KBM-7 (cell line): ENCODE data around the gene ISM1.

Experiments
- DNase-seq: peaks from one replicate; pipeline ENCODE4 v3.0.0-alpha.2; 2015
- in situ Hi-C: fragments of 300-500 bp; cut with MboI; formaldehyde crosslinking; loops from 2 replicates; pipeline ENCODE4 v1.14.3; 2020; ENCODE audit warnings: low sequenced_read_pairs, low pct_unique_long_range_greater_than_20kb, mixed read lengths

Gene ISM1

DNA sequence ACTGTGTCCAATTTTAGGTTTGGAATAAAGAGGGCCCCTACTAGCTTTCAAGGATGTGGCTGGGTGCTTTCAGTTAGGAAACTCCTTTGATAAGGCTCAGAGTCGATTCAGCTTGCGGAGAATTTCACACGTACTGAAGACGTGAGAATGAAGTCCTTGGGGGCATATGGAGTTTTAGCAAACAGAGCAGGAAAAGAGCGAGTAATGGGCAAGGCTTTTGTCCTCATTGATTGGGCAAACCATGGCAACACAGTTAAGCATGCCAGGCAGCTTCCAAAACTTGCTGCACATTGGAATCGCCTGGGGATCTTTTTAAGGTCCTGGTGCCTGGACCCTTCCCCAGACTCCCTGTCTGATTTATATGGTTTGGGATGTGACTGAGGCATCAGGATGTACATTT is 29.2 kb downstream of the ISM1 start:
- DNase-seq: no peak
- in situ Hi-C loops: no loop called here

DNA sequence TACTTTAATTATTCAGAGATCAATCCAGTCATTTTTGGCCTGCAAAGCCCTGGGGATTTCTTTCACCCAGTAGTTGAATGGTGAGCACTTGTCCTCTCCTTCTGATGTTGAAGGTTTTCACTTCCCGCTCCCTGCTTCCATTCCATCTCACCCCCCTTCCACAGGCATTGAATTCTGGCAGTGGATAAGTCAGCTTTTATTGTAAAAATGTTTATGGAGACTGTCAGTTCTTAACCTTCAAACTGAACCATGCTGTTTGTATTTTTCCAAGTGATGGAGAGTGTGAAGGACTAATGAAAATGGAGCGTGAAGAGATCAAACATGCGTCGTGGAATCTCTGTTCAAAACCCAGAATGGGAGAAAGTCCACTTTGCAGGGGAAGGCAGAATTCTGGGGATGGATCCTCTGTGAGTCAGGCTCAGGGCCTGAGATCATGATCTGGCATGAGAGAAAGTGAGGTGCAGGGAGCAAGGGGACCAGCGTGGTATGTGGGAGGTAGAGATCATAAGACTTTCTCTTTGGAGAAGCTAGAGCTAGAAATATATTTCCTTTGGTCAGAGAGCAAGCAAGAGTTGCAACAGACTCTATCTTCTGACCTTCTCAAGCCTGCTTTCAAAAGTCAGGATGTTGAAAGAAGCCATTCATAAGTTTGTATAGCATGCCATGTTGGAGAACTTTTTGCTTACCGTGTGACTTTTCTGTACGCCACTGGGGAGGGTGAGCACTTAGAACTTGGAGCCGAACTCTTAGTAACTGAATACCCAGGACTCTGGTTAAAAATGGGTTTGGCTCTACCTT is 30.2 kb downstream of the ISM1 start:
- in situ Hi-C loops: no loop called here
- no peak for DNase-seq

DNA sequence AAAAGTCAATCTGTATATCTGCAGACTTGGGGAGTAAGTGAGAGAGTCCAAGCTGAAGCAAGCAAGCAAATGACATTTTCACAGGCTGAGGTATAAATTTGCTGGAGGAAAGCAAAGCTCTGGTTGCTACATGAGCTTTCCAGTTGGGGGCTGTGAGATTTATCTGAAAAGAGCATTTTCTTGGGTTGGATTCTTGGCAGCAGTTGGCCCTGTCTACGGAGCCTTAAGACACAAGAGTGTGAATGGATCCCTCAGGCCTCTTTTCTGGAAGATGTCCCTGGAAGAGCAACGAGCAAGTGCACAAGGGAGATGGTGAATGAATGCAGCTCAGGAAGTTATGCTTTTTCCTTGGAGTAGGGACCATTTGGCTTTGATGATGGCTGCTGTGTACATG is 30.8 kb downstream of the ISM1 start:
- DNase-seq: no peak
- in situ Hi-C loops: no loop called here

DNA sequence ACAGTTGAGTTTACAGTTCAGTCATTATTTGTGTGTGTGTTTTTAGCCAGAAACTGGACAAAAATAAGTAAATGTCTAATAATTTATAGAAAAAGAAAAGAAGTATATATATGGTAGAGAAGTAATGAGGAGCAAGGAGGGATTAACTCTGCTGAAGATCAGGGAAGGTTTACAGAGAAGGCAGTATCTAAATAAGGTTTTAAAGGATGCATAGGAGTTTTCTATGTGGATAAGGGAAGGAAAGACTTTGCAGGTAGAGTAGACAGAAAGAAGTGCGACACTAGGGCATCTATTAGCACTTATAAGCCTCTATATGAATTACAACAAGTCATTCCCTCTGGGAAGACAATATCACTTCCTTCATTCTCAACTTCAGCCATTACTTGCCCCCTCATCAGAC is 34.3 kb downstream of the ISM1 start:
- no peak for DNase-seq
- in situ Hi-C loops: no loop called here

DNA sequence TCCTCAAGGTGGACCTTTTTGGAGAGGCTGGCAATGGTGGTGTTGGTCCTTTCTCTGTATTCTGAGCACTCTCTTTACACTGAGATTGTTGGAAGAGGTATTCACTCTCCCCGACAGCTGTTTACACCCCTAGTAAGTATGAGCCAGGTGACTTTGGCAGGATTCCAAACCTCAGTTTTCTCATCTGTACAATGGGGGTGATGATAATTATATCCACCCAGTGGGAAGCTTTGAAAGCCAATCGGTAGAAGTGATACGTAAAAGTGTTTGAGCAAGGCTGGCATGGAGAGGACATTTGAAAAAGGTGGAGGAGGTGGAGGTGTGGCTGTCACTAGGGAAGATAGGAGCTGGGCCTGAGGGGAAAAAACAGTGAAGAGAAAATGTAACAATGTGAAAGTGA is 35.5 kb downstream of the ISM1 start:
- no peak for DNase-seq
- in situ Hi-C loops: no loop called here

DNA sequence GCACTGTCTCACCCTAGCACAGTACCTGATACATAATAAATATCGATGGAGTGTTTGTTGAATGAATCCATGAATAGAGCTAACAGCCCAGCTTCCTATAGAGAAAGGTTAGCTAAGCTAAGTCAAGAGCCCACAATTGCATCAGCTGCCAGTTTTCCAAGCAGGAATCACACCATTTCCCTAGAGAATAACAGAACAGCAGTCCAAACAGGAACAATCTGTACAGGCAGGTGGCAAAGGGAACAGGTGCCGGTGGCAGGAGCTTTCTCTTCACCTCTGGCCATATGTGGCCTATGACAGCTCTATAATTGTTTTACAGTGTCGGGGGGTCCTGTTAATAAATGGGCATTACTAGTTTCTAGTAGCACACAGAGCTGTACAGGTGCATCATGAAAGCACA is 38.8 kb downstream of the ISM1 start:
- in situ Hi-C loops: no loop called here
- DNase-seq: no peak

DNA sequence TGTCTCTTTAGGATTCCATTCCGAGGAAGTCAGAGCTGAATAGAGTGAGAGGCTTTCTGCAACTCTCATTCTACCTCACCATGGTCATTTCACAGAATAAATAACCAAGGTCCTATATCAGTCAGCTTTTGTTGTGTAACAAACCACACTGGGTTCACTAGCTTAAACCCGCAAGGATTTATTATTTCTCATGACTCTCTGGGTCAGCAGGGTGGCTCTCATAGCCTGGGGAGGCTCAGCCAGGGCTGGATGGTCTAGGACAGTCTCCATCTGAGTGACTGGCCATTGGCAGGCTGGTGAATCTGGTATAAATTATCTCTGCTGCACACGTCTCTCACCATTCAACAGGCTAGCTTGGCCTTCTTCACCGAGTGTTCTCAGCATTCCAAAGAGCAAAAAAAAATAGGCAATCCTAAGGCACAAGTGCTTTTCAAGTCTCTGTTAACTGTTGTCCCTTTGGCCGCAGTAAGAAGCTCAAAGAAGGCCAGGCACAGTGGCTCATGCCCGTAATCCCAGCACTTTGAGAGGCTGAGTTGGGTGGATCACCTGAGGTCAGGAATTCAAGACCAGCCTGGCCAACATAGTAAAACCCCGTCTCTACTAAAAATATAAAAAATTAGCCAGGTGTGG is 39.7 kb downstream of the ISM1 start:
- in situ Hi-C loops: no loop called here
- no peak for DNase-seq

DNA sequence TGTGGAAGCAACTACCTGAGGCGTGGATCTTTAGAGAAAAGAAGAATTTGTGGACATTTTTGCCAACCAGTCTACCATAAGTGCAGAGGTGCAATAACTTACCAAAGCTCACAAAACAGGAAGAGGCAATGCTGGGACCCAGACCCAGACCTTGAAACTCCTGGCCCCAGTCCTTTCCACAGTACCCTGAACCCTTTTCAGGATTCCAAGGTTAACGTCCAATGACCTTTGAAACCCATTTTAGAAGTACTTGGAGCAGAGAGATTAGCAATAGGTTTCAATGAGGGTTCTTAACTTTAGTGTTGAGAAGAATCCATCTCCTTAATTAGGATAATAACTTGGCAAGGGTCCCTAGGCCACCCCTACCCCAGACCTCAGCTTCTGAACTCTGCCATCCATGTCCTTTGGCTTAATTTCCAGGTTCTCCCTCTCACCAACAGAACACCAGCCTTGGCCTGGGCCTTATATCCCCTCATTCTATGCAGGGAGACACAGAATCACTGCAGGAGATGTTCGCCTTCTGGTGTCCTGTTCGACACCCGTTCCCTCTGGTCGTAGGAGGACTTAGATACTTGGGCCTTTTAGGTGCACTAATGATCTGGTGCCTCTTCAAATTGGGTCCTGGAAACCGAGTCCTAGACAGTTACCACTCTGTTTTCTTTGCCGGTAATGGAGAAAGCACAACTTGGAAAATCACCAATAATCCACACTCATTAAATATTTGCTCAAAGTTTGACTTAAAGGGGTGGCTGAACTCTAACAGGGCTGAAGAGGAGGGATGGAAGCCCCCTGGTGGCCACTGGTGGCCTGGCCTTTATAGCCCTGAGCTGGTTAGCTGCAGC is 40.6 kb downstream of the ISM1 start:
- peak; percentile 58 for DNase-seq
- in situ Hi-C loops: no loop called here

DNA sequence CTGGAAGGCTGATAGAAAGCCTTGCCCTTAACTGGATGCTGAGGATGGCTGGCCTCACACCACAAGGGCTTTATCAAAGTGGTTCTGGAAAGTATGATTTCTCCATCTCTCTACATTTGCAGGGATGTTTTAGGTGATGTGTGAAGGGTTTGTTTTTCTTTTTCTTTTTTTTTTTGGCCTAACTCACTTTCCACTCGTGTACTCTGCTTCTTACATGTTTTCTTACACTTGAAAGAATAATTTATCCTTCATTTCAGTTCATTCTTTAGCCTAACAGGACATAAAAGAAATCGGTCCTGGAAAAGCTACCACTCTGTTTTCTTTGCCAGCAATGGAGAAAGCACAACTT is 41.2 kb downstream of the ISM1 start:
- DNase-seq: no peak
- in situ Hi-C loops: no loop called here

DNA sequence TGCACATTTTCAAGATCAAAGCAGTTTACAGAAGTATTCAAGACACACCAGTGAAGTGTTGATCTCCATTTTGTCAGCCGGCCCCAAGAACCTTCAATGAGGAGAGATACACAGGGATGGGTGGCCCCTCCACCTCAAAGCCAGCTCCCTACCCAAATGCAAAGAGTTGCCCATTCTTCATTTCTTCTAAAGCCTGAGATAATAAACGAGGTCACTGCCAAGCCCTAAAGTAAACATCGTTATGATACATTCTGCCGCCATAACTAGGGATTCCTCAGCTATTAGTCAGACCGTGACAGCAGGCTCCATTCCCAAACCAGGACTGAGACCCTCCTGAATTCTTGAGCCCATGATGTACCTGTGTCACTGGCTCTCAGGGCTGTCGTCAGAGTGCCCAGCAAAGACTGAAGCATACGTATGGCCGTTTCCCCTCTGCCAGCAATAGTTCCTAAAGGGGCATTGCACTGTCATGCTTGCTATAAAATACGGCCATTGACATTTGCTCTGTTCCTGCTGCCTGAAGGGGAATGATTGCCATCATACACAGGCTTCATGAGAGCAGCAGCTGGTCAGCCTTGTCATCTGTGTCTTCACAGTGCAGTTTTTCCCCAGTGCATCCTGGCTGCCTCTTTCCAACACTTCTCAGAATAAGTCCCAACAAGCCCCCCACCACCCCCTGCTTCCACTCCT is 41.7 kb downstream of the ISM1 start:
- DNase-seq: no peak
- in situ Hi-C loops: no loop called here

DNA sequence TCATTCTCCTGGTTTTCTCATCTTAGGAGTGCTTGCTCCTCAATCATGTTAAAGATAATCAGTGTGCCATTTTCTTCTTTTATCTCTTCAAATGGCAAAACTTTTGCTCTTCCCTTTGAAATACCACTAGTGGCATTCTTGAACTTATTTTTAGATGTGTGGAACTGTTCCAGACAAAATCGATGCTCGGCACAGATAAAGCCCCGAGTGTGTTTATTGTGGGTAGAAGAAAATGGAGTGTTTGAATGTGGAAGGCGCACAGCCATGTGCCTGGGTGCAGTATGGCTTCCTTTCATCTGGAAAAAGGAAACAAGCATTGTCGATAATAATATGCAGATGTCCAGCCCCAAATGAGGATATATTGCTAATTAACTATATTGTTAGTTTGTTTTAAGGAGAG is 42.4 kb downstream of the ISM1 start:
- in situ Hi-C loops: no loop called here
- no peak for DNase-seq

DNA sequence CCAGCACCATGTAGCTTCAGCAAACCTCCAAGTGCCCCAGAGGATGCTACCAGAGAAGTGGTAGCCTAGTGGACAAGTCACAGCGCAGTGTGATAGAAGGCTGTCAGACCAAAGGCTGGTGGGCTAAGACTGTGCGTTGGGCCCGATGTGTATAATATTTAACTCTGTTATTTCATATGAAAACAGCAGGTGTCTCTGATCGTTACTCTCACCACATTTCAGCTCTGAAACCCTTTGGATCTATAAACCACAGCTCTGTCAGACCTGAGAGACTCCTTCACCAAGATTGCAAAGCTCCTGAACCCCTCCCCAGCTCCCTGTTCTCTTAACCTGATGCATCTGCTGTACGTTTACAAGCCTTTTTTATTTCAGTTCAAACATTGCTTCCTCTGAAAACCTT is 43.8 kb downstream of the ISM1 start:
- DNase-seq: no peak
- in situ Hi-C loops: no loop called here

DNA sequence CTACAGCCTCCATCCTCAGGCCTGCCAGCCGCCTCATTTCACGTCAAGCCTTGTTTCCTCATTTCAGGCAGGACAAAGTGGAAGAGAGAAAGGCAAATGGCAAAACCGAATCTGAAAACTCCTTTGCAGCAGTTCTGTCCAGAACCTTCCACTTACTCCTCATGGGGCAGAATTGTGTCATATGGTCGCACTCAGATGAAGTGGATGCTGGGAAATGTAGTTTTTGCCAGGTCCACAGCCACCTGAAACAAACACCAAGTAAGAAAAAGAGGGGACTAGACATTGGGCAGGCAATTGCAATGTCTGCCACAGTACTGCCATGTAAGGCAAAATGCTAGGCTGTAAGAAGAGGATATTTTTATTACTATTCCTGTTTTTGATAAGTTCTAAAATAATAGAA is 44.9 kb downstream of the ISM1 start:
- in situ Hi-C loops: no loop called here
- no peak for DNase-seq

DNA sequence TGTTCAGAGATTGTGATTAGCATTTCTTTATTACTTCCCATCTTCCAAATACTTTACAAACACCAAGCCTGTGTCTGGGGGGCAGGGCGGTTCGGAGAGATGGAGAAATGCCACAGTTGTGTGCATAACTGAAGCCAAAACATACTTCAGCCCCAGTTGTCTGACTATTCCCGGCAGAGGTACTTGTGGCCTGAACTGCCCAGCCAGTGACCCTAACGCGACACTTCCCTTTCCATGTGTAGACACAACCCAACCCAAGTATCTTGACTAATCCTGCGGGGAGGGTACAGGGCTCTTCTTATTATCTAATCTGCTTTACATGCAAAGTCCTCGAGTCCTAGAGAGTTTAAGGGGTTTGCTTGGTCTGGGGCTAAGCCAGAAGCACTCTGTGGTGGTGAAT is 46.2 kb downstream of the ISM1 start:
- DNase-seq: no peak
- in situ Hi-C loops: no loop called here

DNA sequence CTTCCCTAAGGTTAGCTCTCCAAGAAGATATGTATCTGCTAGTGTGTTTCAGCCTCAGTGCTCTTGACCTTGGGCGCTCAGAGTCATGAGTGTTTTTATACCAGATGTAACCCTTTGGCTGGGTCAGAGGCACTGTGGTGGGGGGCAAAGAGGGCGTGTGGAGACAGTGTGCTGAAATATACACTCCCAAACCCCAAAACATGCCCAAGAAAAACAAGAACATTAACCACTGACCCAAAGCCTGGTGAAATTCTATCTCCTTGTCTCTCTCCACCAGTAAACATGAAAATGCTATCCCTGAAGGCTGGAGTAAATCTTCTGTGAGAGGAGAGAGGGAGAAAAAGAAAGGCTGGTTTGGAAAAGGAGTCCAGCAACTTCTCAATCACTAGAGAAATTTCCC is 47.9 kb downstream of the ISM1 start:
- no peak for DNase-seq
- in situ Hi-C loops: no loop called here

DNA sequence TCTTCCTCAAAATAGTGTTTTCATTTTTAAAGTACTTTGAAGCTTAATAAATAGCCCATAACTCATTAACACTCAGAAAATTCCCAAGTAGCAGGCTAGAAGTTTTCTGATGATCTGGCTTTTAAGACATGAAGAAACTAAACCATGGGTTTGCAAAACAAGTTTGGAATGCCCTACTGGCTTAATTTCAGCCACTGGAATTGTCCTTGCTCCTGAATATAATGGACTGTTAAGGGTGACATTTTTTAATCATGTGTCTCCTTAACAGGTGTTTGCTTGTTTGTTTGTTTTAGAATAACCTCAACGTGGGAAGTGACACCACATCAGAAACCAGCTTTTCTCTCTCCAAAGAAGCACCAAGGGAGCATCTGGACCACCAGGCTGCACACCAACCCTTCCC is 49.1 kb downstream of the ISM1 start:
- in situ Hi-C loops: no loop called here
- no peak for DNase-seq

DNA sequence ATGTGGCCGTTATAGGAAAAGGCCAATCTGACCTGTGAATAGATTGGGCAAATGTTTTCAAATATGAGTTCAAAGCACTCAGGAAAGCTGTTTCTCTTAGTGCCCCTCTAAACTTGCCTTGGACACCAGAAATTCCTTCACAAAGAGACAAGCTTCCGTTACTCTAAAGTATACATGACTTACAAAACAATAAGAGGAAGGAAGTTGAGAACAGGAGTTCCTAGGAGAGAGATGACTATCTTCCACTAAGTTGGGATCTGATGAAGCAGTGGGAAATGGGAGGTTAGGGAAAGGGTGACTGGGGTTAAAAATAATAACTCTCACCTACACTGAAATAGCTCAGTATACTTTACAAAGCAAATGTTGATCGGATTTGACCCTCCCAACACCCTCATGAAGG is 50.0 kb downstream of the ISM1 start:
- in situ Hi-C loops: no loop called here
- DNase-seq: no peak

DNA sequence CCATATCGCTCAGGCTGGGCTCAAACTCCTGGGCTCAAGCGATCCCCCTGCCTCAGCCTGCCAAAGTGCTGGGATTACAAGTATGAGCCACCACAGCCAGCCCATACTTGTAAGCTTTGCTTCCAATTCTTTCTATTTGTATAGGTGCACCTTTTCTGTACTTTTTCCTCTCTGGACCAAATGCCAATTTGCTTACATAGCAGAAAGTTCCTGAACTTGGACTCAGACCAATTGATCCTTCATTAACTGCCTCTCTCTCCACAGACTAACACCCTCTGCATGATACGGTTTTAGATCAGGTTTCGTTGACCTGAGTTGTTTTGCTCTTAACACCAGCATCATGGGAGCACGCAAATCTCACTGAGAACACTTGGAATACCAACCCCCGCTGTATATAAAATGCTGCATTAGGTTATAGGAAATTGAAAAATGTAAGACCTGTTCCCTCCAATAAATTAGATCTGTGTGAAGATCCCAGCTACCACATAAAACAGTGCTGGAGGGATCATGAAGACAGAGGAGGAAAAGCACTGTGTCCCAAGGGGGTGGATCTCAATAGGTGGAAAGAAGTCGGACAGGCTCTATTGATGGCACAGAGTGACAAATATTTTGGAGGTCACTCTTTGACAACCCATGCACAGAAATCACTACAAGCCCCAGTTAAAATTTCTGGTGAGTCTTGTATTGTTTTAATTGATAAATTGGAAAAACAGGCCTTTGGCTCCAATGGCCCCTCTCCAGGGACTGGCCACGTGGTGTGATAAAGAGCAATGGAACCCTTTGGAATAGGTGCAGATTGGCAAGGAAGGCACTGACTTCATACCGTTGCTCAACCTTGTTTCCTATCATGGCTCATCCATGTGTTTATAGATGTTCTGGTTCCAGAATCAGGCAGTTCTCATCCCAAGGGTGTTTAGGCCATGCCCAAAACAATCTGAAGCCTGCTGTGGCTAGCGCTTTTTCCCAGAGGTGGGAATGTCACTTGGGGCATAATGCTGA is 51.2 kb downstream of the ISM1 start:
- in situ Hi-C loops: no loop called here
- DNase-seq: no peak
